H1 (cell line): ENCODE results near the gene SMARCA1. TPM values are rescaled to one million over a fixed set of nuclear protein-coding genes. Genes with fewer than 3 reads are reported as not detected.

ENCODE experiments used
- CTCF ChIA-PET: fragments of 300-600 bp; sonication (Branson Sonifier 250); formaldehyde crosslinking; loops from one replicate; lab custom pipeline; 2021; ENCODE audit not compliant: partially characterized antibody; lab: Charles Lee
- POLR2A ChIA-PET: fragments of 300-600 bp; sonication (Branson Sonifier 250); formaldehyde crosslinking; loops from one replicate; lab custom pipeline; 2021; ENCODE audit warnings: inconsistent platforms; ENCODE audit not compliant: partially characterized antibody; lab: Charles Lee
- DNase-seq, 2 experiments: peaks; one replicate each; pipeline versions ENCODE4 v3.0.0 to v3.0.0-alpha.2; 2010 to 2022; ENCODE audit warnings: low spot score in 2 of 2, low read depth in 1 of 2, mixed read lengths in 1 of 2
- FAIRE-seq: peaks from 2 replicates; lab custom pipeline; 2011; peaks lifted over from hg19 to GRCh38; lab: Jason Lieb, UNC
- H2AFZ ChIP-seq: 2 replicates; pipeline ENCODE4 v1.8.1; 2012; ENCODE audit warnings: low read length, inconsistent platforms
- H2AK5ac ChIP-seq: 2 replicates; pipeline ENCODE4 v1.6.1; 2013; ENCODE audit warnings: low read depth, low read length
- H2BK120ac ChIP-seq: replicated peaks from 2 replicates; pipeline ENCODE3; 2013; ENCODE audit warnings: low read depth, low read length, inconsistent platforms
- H2BK12ac ChIP-seq: 2 replicates; pipeline ENCODE4 v1.6.1; 2013; ENCODE audit warnings: low read depth, low read length
- H2BK15ac ChIP-seq: 2 replicates; pipeline ENCODE4 v1.6.1; 2013; ENCODE audit warnings: low read length
- H2BK20ac ChIP-seq: 2 replicates; pipeline ENCODE4 v1.6.1; 2013; ENCODE audit warnings: low read length
- H2BK5ac ChIP-seq: 2 replicates; pipeline ENCODE4 v1.6.1; 2013; ENCODE audit warnings: low read depth, low read length
- H3K14ac ChIP-seq: 2 replicates; pipeline ENCODE4 v1.6.1; 2013; ENCODE audit warnings: inconsistent platforms; ENCODE audit not compliant: insufficient read length
- H3K18ac ChIP-seq: 2 replicates; pipeline ENCODE4 v1.6.1; 2013; ENCODE audit warnings: low read length; ENCODE audit errors: extremely low read depth
- H3K23ac ChIP-seq: 2 replicates; pipeline ENCODE4 v1.6.1; 2013; ENCODE audit warnings: inconsistent platforms; ENCODE audit not compliant: insufficient read length
- H3K23me2 ChIP-seq: 2 replicates; pipeline ENCODE4 v1.6.1; 2013; ENCODE audit warnings: low read depth, low read length
- H3K27ac ChIP-seq: 2 replicates; pipeline ENCODE4 v1.6.1; 2011; ENCODE audit warnings: low read depth, low read length, inconsistent platforms
- H3K27me3 ChIP-seq, 4 experiments: replicated peaks in 1 of 4; 1 replicate in 1 of 4; 2 replicates in 3 of 4; pipeline versions ENCODE4 v1.6.1 to v1.8.1; 2011 to 2013; ENCODE audit warnings: low read length in 3 of 4, mild to moderate bottlenecking in 3 of 4, inconsistent platforms in 2 of 4, mixed read lengths in 2 of 4, moderate library complexity in 1 of 4; ENCODE audit not compliant: control insufficient read depth in 3 of 4, insufficient read depth in 3 of 4; ENCODE audit errors: extremely low read depth in 1 of 4
- H3K36me3 ChIP-seq, 4 experiments: 2 replicates each; pipeline versions ENCODE4 v1.6.1 to v1.8.1; 2011 to 2013; ENCODE audit warnings: mild to moderate bottlenecking in 4 of 4, low read length in 3 of 4, moderate library complexity in 2 of 4, control low read depth in 1 of 4, inconsistent platforms in 1 of 4; ENCODE audit not compliant: insufficient read depth in 4 of 4, control insufficient read depth in 2 of 4
- H3K4ac ChIP-seq: replicated peaks from 2 replicates; pipeline ENCODE3; 2013; ENCODE audit warnings: low read length, low read depth, mixed read lengths, inconsistent platforms; ENCODE audit not compliant: insufficient read length
- H3K4me1 ChIP-seq, 4 experiments: replicated peaks in 1 of 4; 1 replicate in 1 of 4; 2 replicates in 3 of 4; pipeline versions ENCODE4 v1.6.1 to v1.8.1; 2011 to 2013; ENCODE audit warnings: low read length in 3 of 4, inconsistent platforms in 2 of 4, mixed read lengths in 1 of 4; ENCODE audit not compliant: insufficient read depth in 4 of 4, control insufficient read depth in 3 of 4
- H3K4me2 ChIP-seq, 2 experiments: 2 replicates each; pipeline versions ENCODE4 v1.6.1 to v1.8.1; 2011 to 2013; ENCODE audit warnings: low read depth in 2 of 2, low read length in 2 of 2, control low read depth in 1 of 2, inconsistent platforms in 1 of 2, mild to moderate bottlenecking in 1 of 2; ENCODE audit not compliant: insufficient read depth in 1 of 2
- H3K4me3 ChIP-seq, 4 experiments: fragments of 200-600, 300-600 bp in 1 of 4; sonication (generic), shearing (Covaris generic), sonication (Bioruptor Twin) in 1 of 4; 2 replicates each; pipeline versions ENCODE4 v1.5.1 to v1.8.1; 2011 to 2016; ENCODE audit warnings: low read length in 4 of 4, low read depth in 3 of 4, control low read depth in 2 of 4, inconsistent platforms in 2 of 4, mild to moderate bottlenecking in 2 of 4, mixed read lengths in 1 of 4, moderate library complexity in 1 of 4; ENCODE audit not compliant: insufficient read depth in 2 of 4; ENCODE audit errors: extremely low read depth in 1 of 4
- H3K56ac ChIP-seq: replicated peaks from 2 replicates; pipeline ENCODE3; 2013; ENCODE audit warnings: low read depth, mild to moderate bottlenecking, mixed read lengths, low read length, inconsistent platforms; ENCODE audit not compliant: insufficient read length
- H3K79me1 ChIP-seq: 2 replicates; pipeline ENCODE4 v1.6.1; 2013; ENCODE audit warnings: low read depth, low read length, control low read depth
- H3K79me2 ChIP-seq, 2 experiments: 2 replicates each; pipeline versions ENCODE4 v1.6.1 to v1.8.1; 2012 to 2013; ENCODE audit warnings: low read length in 2 of 2, mild to moderate bottlenecking in 2 of 2, inconsistent platforms in 1 of 2; ENCODE audit not compliant: insufficient read depth in 2 of 2, control insufficient read depth in 1 of 2
- H3K9ac ChIP-seq, 4 experiments: replicated peaks in 1 of 4; 1 replicate in 1 of 4; 2 replicates in 3 of 4; pipeline versions ENCODE4 v1.6.1 to v1.8.1; 2011 to 2013; ENCODE audit warnings: low read depth in 3 of 4, low read length in 3 of 4, control low read depth in 2 of 4, mild to moderate bottlenecking in 2 of 4, moderate library complexity in 2 of 4, inconsistent platforms in 1 of 4; ENCODE audit errors: extremely low read depth in 1 of 4
- H3K9me3 ChIP-seq, 2 experiments: 2 replicates each; pipeline versions ENCODE4 v1.6.1 to v1.8.1; 2012 to 2013; ENCODE audit warnings: mild to moderate bottlenecking in 2 of 2, moderate library complexity in 2 of 2, control low read depth in 1 of 2, inconsistent platforms in 1 of 2, low read depth in 1 of 2, low read length in 1 of 2, mixed read lengths in 1 of 2; ENCODE audit not compliant: insufficient read depth in 2 of 2
- H4K20me1 ChIP-seq, 2 experiments: replicated peaks in 1 of 2; 2 replicates each; pipeline versions ENCODE3 to v1.8.1; 2011 to 2013; ENCODE audit warnings: inconsistent platforms in 2 of 2, low read length in 2 of 2, mild to moderate bottlenecking in 1 of 2; ENCODE audit not compliant: insufficient read depth in 2 of 2, control insufficient read depth in 1 of 2
- H4K5ac ChIP-seq: 2 replicates; pipeline ENCODE4 v1.6.1; 2013; ENCODE audit warnings: low read length, low read depth, mixed read lengths, inconsistent platforms; ENCODE audit not compliant: insufficient read length
- H4K8ac ChIP-seq: 2 replicates; pipeline ENCODE4 v1.8.0; 2013; ENCODE audit warnings: mild to moderate bottlenecking, moderate library complexity, low read length, inconsistent platforms; ENCODE audit not compliant: insufficient read depth; ENCODE audit errors: extremely low read depth
- H4K91ac ChIP-seq: replicated peaks from 2 replicates; pipeline ENCODE3; 2013; ENCODE audit warnings: low read length, mixed read lengths, inconsistent platforms; ENCODE audit not compliant: insufficient read length
- ATF3 ChIP-seq: IDR thresholded peaks from 2 replicates; pipeline ENCODE4 v1.6.1; 2011; ENCODE audit warnings: low read depth, mild to moderate bottlenecking, low read length; ENCODE audit not compliant: insufficient read depth
- CBX5 ChIP-seq: fragments of 300-800, 300-1000 bp; sonication (generic); IDR thresholded peaks from 2 replicates; pipeline ENCODE4 v1.7.1; 2016; ENCODE audit warnings: antibody characterized with exemption, low read length, low read depth
- CTCF ChIP-seq, 3 experiments: IDR thresholded peaks; 1 replicate in 2 of 3; 2 replicates in 1 of 3; pipeline versions ENCODE4 v1.5.1 to v1.6.1; 2011; ENCODE audit warnings: low read length in 3 of 3, mild to moderate bottlenecking in 3 of 3, inconsistent platforms in 2 of 3, low read depth in 1 of 3, moderate library complexity in 1 of 3; ENCODE audit not compliant: insufficient read depth in 1 of 3; ENCODE audit errors: control extremely low read depth in 1 of 3
- FOSL1 ChIP-seq: IDR thresholded peaks from 2 replicates; pipeline ENCODE4 v1.6.1; 2011; ENCODE audit warnings: mild to moderate bottlenecking, low read depth, low read length, moderate library complexity; ENCODE audit not compliant: insufficient read depth
- NANOG ChIP-seq: IDR thresholded peaks from 2 replicates; pipeline ENCODE4 v1.6.1; 2011; ENCODE audit warnings: low read length, low read depth, mild to moderate bottlenecking, inconsistent platforms; ENCODE audit not compliant: insufficient read depth, poor library complexity, severe bottlenecking
- SIN3A ChIP-seq, 2 experiments: IDR thresholded peaks in 1 of 2; conservative IDR thresholded peaks in 1 of 2; 2 replicates each; pipeline ENCODE4 v1.6.1; 2011 to 2012; ENCODE audit warnings: low read length in 2 of 2, improper control_type of control experiment in 1 of 2, low read depth in 1 of 2, mild to moderate bottlenecking in 1 of 2
- SP1 ChIP-seq: IDR thresholded peaks from 2 replicates; pipeline ENCODE4 v1.6.1; 2011; ENCODE audit warnings: low read depth, low read length
- SP4 ChIP-seq: IDR thresholded peaks from 2 replicates; pipeline ENCODE4 v1.6.1; 2012; ENCODE audit warnings: low read length, inconsistent platforms
- SRF ChIP-seq: IDR thresholded peaks from 2 replicates; pipeline ENCODE4 v1.6.1; 2011; ENCODE audit warnings: mild to moderate bottlenecking, low read depth, low read length, moderate library complexity
- USF2 ChIP-seq: IDR thresholded peaks from 2 replicates; pipeline ENCODE4 v1.6.1; 2011; ENCODE audit warnings: low read length, improper control_type of control experiment
- WGBS, 2 experiments: shearing (Covaris generic) in 1 of 2; methylation state at CpG; one replicate each; pipeline versions ENCODE4 v1.1.6 to v1.1.7; 2013 to 2015; ENCODE audit warnings: low lambda C conversion rate in 2 of 2, mixed read lengths in 2 of 2, inconsistent platforms in 1 of 2, low coverage in 1 of 2, missing lambda C conversion rate in 1 of 2; ENCODE audit not compliant: insufficient replicate concordance in 2 of 2, insufficient coverage in 1 of 2, insufficient read length in 1 of 2; ENCODE audit errors: extremely low coverage in 1 of 2, missing lambda C conversion rate in 1 of 2; 5-methylcytosine and 5-hydroxymethylcytosine counted together
- polyA plus RNA-seq, 7 experiments: library from polyadenylated mRNA; depleted of rRNA in 3 of 7; stranded (reverse) in 5 of 7; unstranded in 2 of 7; fragments of >200 nt in 5 of 7; fragments of 200-250 nt in 2 of 7; gene quantifications; 1 replicate in 5 of 7; 2 replicates in 1 of 7; 4 replicates in 1 of 7; pipeline versions ENCODE4 v1.2.1 to v1.2.3, GENCODE V29; 2011 to 2013; ENCODE audit warnings: missing spikeins in 2 of 7, mixed read lengths in 2 of 7
- total RNA-seq: library from RNA; stranded (reverse); fragmentation: NEBNext Ultra II Directional; extraction: Animal tissue kit (Norgen Biotek cat#: 25700); gene quantifications from 2 replicates; pipeline ENCODE4 v1.2.1, GENCODE V29; 2021

The SMARCA1 gene
- total and polyA plus RNA-seq, 2 of the 8 experiments (the other 6 are each of a cell fraction or from before 2014, with no cell fraction given), result 13.1 to 54.4 TPM

GRCh38 chrX:129472116-129472515 is 51.2 kb downstream of the SMARCA1 start:
- no peak overlapping the region for H3K23ac ChIP-seq
- H2BK20ac ChIP-seq, result no peak overlapping the region
- peaks cover 0 to 34% (median 3%) of the 10 kb centered on the region in 4 experiments; a peak in 3 of 8 replicates for H3K36me3 ChIP-seq
- H3K23me2 ChIP-seq, result no peaks in the 10 kb centered on the region
- H3K4me3 ChIP-seq, result no peak overlapping the region
- no peak overlapping the region for H2BK120ac ChIP-seq
- no peak overlapping the region for H3K27ac ChIP-seq
- H3K4ac ChIP-seq, result no peak overlapping the region
- H4K8ac ChIP-seq, result no peak overlapping the region
- H3K14ac ChIP-seq, result no peak overlapping the region
- no peak overlapping the region for H3K18ac ChIP-seq
- no peak overlapping the region for H2AK5ac ChIP-seq
- H3K4me1 ChIP-seq, result no peaks in the 10 kb centered on the region
- 100% methylated on average over 1 of the region's 1 CpG; no CpG with 5 or more reads in 1 of the 2 experiments for WGBS, 2 experiments
- no peaks in the 10 kb centered on the region for H3K79me1 ChIP-seq
- H3K27me3 ChIP-seq, result no peaks in the 10 kb centered on the region
- H3K9me3 ChIP-seq, result no peaks in the 10 kb centered on the region
- H2BK12ac ChIP-seq, result no peak overlapping the region
- H2AFZ ChIP-seq, result no peak overlapping the region
- DNase-seq (no peak), FAIRE-seq (no peak)
- ChIA-PET POLR2A (no interaction called here), CTCF (no interaction called here)
- no peak overlapping the region for H2BK5ac ChIP-seq
- H2BK15ac ChIP-seq, result no peak overlapping the region
- H4K20me1 ChIP-seq, result no peaks in the 10 kb centered on the region
- no peak overlapping the region for H4K91ac ChIP-seq
- no peak overlapping the region for H3K4me2 ChIP-seq
- no peak overlapping the region for H3K56ac ChIP-seq
- no peak overlapping the region for H4K5ac ChIP-seq
- no peaks in the 10 kb centered on the region for H3K79me2 ChIP-seq
- no peak overlapping the region for H3K9ac ChIP-seq
- TF ChIP-seq CBX5 (no peak), SRF (no peak), NANOG (no peak), CTCF (IDR thresholded peaks at IDR 0.05; ENCODE audit: control extremely low read depth in 1 of 3, insufficient read depth in 1 of 3, low read depth in 1 of 3, low read length in 3 of 3) (no peak), SP1 (no peak), ATF3 (no peak), USF2 (no peak), SP4 (no peak), SIN3A (conservative IDR thresholded peaks at IDR 0.05 in 1 of 2, IDR thresholded peaks at IDR 0.05 in 1 of 2; ENCODE audit: low read depth in 1 of 2, low read length in 2 of 2) (no peak), FOSL1 (no peak)
